ENCODE data around the gene SERPINA9.

DNA sequence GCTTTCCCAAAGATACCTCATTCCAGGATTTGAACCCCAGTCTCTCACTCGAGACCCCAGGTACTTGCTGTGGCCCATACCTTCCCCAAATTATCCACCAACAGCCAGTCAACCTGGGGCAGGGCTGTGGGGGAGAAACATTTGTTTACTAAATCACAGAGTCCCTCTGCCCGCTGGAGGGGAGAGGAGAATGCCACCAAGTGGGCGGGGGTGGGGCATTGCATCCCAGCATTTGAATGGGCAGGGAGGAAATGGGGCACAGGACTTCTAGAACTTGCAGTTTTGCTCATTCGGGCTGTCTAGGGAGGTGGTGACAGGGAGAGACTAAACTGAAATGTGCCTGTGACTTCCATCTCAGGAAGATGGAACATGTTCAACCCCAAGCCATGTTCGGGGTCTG, 10.9 kb upstream of the SERPINA9 start:
- TF ChIP-seq, protein P1, sequence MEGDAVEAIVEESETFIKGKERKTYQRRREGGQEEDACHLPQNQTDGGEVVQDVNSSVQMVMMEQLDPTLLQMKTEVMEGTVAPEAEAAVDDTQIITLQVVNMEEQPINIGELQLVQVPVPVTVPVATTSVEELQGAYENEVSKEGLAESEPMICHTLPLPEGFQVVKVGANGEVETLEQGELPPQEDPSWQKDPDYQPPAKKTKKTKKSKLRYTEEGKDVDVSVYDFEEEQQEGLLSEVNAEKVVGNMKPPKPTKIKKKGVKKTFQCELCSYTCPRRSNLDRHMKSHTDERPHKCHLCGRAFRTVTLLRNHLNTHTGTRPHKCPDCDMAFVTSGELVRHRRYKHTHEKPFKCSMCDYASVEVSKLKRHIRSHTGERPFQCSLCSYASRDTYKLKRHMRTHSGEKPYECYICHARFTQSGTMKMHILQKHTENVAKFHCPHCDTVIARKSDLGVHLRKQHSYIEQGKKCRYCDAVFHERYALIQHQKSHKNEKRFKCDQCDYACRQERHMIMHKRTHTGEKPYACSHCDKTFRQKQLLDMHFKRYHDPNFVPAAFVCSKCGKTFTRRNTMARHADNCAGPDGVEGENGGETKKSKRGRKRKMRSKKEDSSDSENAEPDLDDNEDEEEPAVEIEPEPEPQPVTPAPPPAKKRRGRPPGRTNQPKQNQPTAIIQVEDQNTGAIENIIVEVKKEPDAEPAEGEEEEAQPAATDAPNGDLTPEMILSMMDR (IDR thresholded peaks at IDR 0.05): no peak
- TF ChIP-seq EP300 (IDR thresholded peaks at IDR 0.05): no peak

Data from tibial nerve (tissue), 4 donors.